Liver (tissue), 9 donors: ENCODE results near the gene ARHGAP4. TPM values are rescaled to one million over a fixed set of nuclear protein-coding genes. Genes with fewer than 3 reads are reported as not detected.

Experiments
- DNase-seq: peaks from one replicate; pipeline ENCODE4 v3.0.0-alpha.2; 2017; ENCODE audit warnings: low spot score
- H3K27ac ChIP-seq, 2 donors: one replicate each; pipeline ENCODE4 v1.7.0; 2013; ENCODE audit warnings: inconsistent platforms in 2 of 2, low read length in 2 of 2, control low read depth in 1 of 2, low read depth in 1 of 2, mild to moderate bottlenecking in 1 of 2
- H3K27me3 ChIP-seq, 4 donors: one replicate each; pipeline versions ENCODE4 v1.6.1 to v1.7.0; 2013; ENCODE audit warnings: low read length in 3 of 4, inconsistent platforms in 1 of 4, mild to moderate bottlenecking in 1 of 4, moderate library complexity in 1 of 4; ENCODE audit not compliant: control insufficient read depth in 4 of 4, insufficient read depth in 4 of 4
- H3K36me3 ChIP-seq, 4 donors: one replicate each; pipeline versions ENCODE4 v1.6.1 to v1.7.0; 2013; ENCODE audit warnings: low read length in 3 of 4, mild to moderate bottlenecking in 3 of 4, low read depth in 1 of 4, moderate library complexity in 1 of 4; ENCODE audit not compliant: control insufficient read depth in 4 of 4, insufficient read depth in 3 of 4
- H3K4me1 ChIP-seq, 4 donors: one replicate each; pipeline versions ENCODE4 v1.6.1 to v1.7.0; 2013; ENCODE audit warnings: low read length in 3 of 4, mild to moderate bottlenecking in 3 of 4, moderate library complexity in 1 of 4; ENCODE audit not compliant: control insufficient read depth in 4 of 4, insufficient read depth in 4 of 4
- H3K4me3 ChIP-seq, 3 donors: one replicate each; pipeline versions ENCODE4 v1.6.1 to v1.7.0; 2013; ENCODE audit warnings: low read length in 3 of 3, control low read depth in 1 of 3, low read depth in 1 of 3, mild to moderate bottlenecking in 1 of 3
- H3K9ac ChIP-seq, 2 donors: one replicate each; pipeline ENCODE4 v1.7.0; 2013; ENCODE audit warnings: low read length in 2 of 2, mild to moderate bottlenecking in 2 of 2, moderate library complexity in 2 of 2, control low read depth in 1 of 2, low read depth in 1 of 2
- H3K9me3 ChIP-seq, 4 donors: one replicate each; pipeline versions ENCODE4 v1.6.1 to v1.7.0; 2013; ENCODE audit warnings: low read length in 3 of 4; ENCODE audit not compliant: control insufficient read depth in 4 of 4
- EGR1 ChIP-seq, 2 donors: IDR thresholded peaks; 2 replicates each; pipeline ENCODE4 v1.6.1; 2016 to 2018; ENCODE audit warnings: antibody characterized with exemption in 2 of 2, low read depth in 2 of 2
- FOXA1 ChIP-seq: IDR thresholded peaks from 2 replicates; pipeline ENCODE4 v1.6.1; 2016; ENCODE audit warnings: antibody characterized with exemption
- FOXA2 ChIP-seq: IDR thresholded peaks from 2 replicates; pipeline ENCODE4 v1.6.1; 2016; ENCODE audit warnings: antibody characterized with exemption
- GABPA ChIP-seq, 2 donors: IDR thresholded peaks in 1 of 2; conservative IDR thresholded peaks in 1 of 2; 2 replicates each; pipeline ENCODE4 v1.6.1; 2016; ENCODE audit warnings: antibody characterized with exemption in 2 of 2, mild to moderate bottlenecking in 1 of 2, moderate library complexity in 1 of 2
- HNF4A ChIP-seq, 2 donors: conservative IDR thresholded peaks; 2 replicates each; pipeline ENCODE4 v1.6.1; 2016; ENCODE audit warnings: antibody characterized with exemption in 2 of 2, mild to moderate bottlenecking in 2 of 2
- HNF4G ChIP-seq: IDR thresholded peaks from 2 replicates; pipeline ENCODE4 v1.6.1; 2016; ENCODE audit warnings: antibody characterized with exemption
- JUND ChIP-seq, 2 donors: IDR thresholded peaks; 2 replicates each; pipeline ENCODE4 v1.6.1; 2016; ENCODE audit warnings: antibody characterized with exemption in 2 of 2
- NR2F2 ChIP-seq: IDR thresholded peaks from 2 replicates; pipeline ENCODE4 v1.6.1; 2016; ENCODE audit warnings: antibody characterized with exemption
- RAD21 ChIP-seq, 2 donors: IDR thresholded peaks; 2 replicates each; pipeline ENCODE4 v1.6.1; 2016; ENCODE audit warnings: antibody characterized with exemption in 2 of 2, mild to moderate bottlenecking in 2 of 2
- RXRA ChIP-seq, 2 donors: IDR thresholded peaks; 2 replicates each; pipeline ENCODE4 v1.6.1; 2017 to 2018; ENCODE audit warnings: antibody characterized with exemption in 2 of 2, mild to moderate bottlenecking in 1 of 2
- SP1 ChIP-seq: IDR thresholded peaks from 2 replicates; pipeline ENCODE4 v1.6.1; 2018; ENCODE audit warnings: antibody characterized with exemption, mild to moderate bottlenecking
- YY1 ChIP-seq: IDR thresholded peaks from 2 replicates; pipeline ENCODE4 v1.6.1; 2016; ENCODE audit warnings: antibody characterized with exemption, mild to moderate bottlenecking
- WGBS: extraction: QIAGEN DNeasy Blood & Tissue Kit; methylation state at CpG from one replicate; pipeline ENCODE4 v1.1.7; 2013; 5-methylcytosine and 5-hydroxymethylcytosine counted together
- polyA plus RNA-seq, 2 donors: library from polyadenylated mRNA; stranded (reverse) in 1 of 2; unstranded in 1 of 2; fragments of 200-250 nt in 1 of 2; fragments of >200 nt in 1 of 2; fragmentation: Nextera tagmentation in 1 of 2; extraction: Ambion mirVana in 1 of 2; gene quantifications; one replicate each; pipeline versions ENCODE4 v1.2.1 to v1.2.3, GENCODE V29; 2013 to 2015
- total RNA-seq, 2 donors: library from RNA; depleted of rRNA; stranded (reverse); fragments of >200 nt; gene quantifications; one replicate each; pipeline ENCODE4 v1.2.3, GENCODE V29; 2014
- TF ChIP-seq, protein P1 (sequence below): fragments of 150-350 bp; IDR thresholded peaks from 2 replicates; pipeline ENCODE4 v1.5.1; 2017; ENCODE audit warnings: improper control_type of control experiment, low read depth, low read length; ENCODE audit not compliant: missing input control
- TF ChIP-seq, protein P2 (sequence below): IDR thresholded peaks from 2 replicates; pipeline ENCODE4 v1.6.1; 2016; ENCODE audit warnings: antibody characterized with exemption, mild to moderate bottlenecking
- TF ChIP-seq, protein P3 (sequence below): IDR thresholded peaks from 2 replicates; pipeline ENCODE4 v1.6.1; 2016; ENCODE audit warnings: antibody characterized with exemption
- TF ChIP-seq, protein P4 (sequence below): IDR thresholded peaks from 2 replicates; pipeline ENCODE4 v1.6.1; 2016; ENCODE audit warnings: antibody characterized with exemption
- TF ChIP-seq, protein P5 (sequence below): IDR thresholded peaks from 2 replicates; pipeline ENCODE4 v1.6.1; 2016; ENCODE audit warnings: antibody characterized with exemption
- donor health status: healthy.
- donor health status: healthy.
- donor health status: healthy.
- donor health status: healthy.
- donor health status: healthy.

Gene ARHGAP4
- total and polyA plus RNA-seq, 4 donors: 3.3 to 28.1 (median 10.2) TPM

DNA sequence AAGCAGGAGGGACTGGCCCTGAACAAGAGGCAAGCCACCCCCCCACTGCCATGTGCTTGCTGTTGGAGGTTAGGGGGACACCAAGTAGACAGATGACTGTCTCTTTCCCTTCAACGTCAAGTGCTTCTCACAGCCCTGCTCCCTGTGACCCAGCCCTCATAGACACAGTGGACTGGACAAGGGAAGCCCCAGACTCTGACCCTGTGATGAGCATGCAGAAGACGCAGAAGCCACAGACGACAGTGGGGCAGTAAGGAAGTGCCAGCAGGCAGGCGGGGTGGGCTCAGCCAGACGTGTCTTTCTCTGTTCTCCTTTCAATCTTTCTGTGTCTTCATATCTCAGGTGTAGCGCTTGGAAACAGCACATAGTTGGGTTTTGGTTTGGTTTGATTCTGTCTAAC is 37.7 kb downstream of the ARHGAP4 start:
- peaks cover 0 to 2% (median 0%) of the 10 kb centered on the region in 4 donors for H3K4me1 ChIP-seq
- WGBS: 53% methylated on average over 6 of the region's 6 CpGs
- no peak overlapping the region for H3K27ac ChIP-seq
- no peaks in the 10 kb centered on the region for H3K9me3 ChIP-seq
- TF ChIP-seq FOXA2 (no peak), SP1 (no peak), RAD21 (IDR thresholded peaks at IDR 0.05) (no peak), YY1 (no peak), RXRA (IDR thresholded peaks at IDR 0.05) (no peak), EGR1 (IDR thresholded peaks at IDR 0.05; ENCODE audit: low read depth in 2 of 2) (no peak), GABPA (IDR thresholded peaks at IDR 0.05 in 1 of 2, conservative IDR thresholded peaks at IDR 0.05 in 1 of 2) (no peak), JUND (IDR thresholded peaks at IDR 0.05) (no peak), HNF4G (no peak)
- TF ChIP-seq, protein P1, sequence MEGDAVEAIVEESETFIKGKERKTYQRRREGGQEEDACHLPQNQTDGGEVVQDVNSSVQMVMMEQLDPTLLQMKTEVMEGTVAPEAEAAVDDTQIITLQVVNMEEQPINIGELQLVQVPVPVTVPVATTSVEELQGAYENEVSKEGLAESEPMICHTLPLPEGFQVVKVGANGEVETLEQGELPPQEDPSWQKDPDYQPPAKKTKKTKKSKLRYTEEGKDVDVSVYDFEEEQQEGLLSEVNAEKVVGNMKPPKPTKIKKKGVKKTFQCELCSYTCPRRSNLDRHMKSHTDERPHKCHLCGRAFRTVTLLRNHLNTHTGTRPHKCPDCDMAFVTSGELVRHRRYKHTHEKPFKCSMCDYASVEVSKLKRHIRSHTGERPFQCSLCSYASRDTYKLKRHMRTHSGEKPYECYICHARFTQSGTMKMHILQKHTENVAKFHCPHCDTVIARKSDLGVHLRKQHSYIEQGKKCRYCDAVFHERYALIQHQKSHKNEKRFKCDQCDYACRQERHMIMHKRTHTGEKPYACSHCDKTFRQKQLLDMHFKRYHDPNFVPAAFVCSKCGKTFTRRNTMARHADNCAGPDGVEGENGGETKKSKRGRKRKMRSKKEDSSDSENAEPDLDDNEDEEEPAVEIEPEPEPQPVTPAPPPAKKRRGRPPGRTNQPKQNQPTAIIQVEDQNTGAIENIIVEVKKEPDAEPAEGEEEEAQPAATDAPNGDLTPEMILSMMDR: no peak
- TF ChIP-seq, protein P2, sequence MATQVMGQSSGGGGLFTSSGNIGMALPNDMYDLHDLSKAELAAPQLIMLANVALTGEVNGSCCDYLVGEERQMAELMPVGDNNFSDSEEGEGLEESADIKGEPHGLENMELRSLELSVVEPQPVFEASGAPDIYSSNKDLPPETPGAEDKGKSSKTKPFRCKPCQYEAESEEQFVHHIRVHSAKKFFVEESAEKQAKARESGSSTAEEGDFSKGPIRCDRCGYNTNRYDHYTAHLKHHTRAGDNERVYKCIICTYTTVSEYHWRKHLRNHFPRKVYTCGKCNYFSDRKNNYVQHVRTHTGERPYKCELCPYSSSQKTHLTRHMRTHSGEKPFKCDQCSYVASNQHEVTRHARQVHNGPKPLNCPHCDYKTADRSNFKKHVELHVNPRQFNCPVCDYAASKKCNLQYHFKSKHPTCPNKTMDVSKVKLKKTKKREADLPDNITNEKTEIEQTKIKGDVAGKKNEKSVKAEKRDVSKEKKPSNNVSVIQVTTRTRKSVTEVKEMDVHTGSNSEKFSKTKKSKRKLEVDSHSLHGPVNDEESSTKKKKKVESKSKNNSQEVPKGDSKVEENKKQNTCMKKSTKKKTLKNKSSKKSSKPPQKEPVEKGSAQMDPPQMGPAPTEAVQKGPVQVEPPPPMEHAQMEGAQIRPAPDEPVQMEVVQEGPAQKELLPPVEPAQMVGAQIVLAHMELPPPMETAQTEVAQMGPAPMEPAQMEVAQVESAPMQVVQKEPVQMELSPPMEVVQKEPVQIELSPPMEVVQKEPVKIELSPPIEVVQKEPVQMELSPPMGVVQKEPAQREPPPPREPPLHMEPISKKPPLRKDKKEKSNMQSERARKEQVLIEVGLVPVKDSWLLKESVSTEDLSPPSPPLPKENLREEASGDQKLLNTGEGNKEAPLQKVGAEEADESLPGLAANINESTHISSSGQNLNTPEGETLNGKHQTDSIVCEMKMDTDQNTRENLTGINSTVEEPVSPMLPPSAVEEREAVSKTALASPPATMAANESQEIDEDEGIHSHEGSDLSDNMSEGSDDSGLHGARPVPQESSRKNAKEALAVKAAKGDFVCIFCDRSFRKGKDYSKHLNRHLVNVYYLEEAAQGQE: no peak
- TF ChIP-seq, protein P3, sequence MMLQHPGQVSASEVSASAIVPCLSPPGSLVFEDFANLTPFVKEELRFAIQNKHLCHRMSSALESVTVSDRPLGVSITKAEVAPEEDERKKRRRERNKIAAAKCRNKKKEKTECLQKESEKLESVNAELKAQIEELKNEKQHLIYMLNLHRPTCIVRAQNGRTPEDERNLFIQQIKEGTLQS: no peak
- DNase-seq: no peak
- H3K36me3 ChIP-seq: no peaks in the 10 kb centered on the region
- H3K4me3 ChIP-seq: no peak overlapping the region
- H3K9ac ChIP-seq: no peak overlapping the region
- peaks cover 0 to 6% (median under 1%) of the 10 kb centered on the region in 4 donors for H3K27me3 ChIP-seq

DNA sequence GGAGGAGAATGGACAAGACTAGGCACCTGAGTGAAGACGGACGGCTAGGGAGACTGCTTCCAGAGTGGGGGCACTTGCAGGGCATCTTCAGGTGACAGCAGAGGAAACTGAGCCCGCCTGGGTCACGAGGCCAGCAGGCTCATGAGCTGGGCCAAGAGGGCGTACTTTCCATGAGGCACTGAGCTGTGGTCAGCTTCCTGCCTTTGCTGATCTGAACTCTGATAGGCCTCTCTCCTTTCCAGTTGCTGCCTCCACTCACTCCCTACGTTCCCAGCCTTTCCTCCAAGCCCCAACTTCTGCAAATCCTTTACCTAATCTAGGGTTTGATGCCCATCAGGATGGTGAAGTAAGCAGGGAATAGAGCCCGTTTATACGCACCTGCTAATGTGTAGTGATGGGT is 38.7 kb downstream of the ARHGAP4 start:
- Histone ChIP-seq H3K4me3 (no peak overlapping the region), H3K9me3 (no peaks in the 10 kb centered on the region), H3K4me1 (peaks cover 0 to 2% (median 0%) of the 10 kb centered on the region in 4 donors), H3K27ac (no peak overlapping the region), H3K27me3 (peaks cover 0 to 6% (median under 1%) of the 10 kb centered on the region in 4 donors), H3K9ac (no peak overlapping the region), H3K36me3 (no peaks in the 10 kb centered on the region)
- DNase-seq: no peak
- WGBS: 65% methylated on average over 8 of the region's 8 CpGs
- TF ChIP-seq NR2F2 (no peak), GABPA (IDR thresholded peaks at IDR 0.05 in 1 of 2, conservative IDR thresholded peaks at IDR 0.05 in 1 of 2) (no peak), HNF4G (no peak), EGR1 (IDR thresholded peaks at IDR 0.05; ENCODE audit: low read depth in 2 of 2) (no peak), FOXA2 (no peak), YY1 (no peak), JUND (IDR thresholded peaks at IDR 0.05) (no peak), HNF4A (conservative IDR thresholded peaks at IDR 0.05) (no peak), RXRA (IDR thresholded peaks at IDR 0.05) (no peak), RAD21 (IDR thresholded peaks at IDR 0.05) (no peak), FOXA1 (no peak), SP1 (no peak)
- TF ChIP-seq, protein P4, sequence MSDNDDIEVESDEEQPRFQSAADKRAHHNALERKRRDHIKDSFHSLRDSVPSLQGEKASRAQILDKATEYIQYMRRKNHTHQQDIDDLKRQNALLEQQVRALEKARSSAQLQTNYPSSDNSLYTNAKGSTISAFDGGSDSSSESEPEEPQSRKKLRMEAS: no peak
- TF ChIP-seq, protein P1: no peak
- TF ChIP-seq, protein P3: no peak
- TF ChIP-seq, protein P5, sequence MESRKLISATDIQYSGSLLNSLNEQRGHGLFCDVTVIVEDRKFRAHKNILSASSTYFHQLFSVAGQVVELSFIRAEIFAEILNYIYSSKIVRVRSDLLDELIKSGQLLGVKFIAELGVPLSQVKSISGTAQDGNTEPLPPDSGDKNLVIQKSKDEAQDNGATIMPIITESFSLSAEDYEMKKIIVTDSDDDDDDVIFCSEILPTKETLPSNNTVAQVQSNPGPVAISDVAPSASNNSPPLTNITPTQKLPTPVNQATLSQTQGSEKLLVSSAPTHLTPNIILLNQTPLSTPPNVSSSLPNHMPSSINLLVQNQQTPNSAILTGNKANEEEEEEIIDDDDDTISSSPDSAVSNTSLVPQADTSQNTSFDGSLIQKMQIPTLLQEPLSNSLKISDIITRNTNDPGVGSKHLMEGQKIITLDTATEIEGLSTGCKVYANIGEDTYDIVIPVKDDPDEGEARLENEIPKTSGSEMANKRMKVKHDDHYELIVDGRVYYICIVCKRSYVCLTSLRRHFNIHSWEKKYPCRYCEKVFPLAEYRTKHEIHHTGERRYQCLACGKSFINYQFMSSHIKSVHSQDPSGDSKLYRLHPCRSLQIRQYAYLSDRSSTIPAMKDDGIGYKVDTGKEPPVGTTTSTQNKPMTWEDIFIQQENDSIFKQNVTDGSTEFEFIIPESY: no peak
- TF ChIP-seq, protein P2: no peak
